Measurements from ENCODE around the gene PPARG. TPM values are rescaled to one million over a fixed set of nuclear protein-coding genes. Genes with fewer than 3 reads are reported as not detected.

Gene PPARG
- total and polyA plus RNA-seq, 2 donors (not counting 3 experiments of a cell fraction or from before 2014, with no cell fraction given), result 0.15 to 1.3 TPM

DNA sequence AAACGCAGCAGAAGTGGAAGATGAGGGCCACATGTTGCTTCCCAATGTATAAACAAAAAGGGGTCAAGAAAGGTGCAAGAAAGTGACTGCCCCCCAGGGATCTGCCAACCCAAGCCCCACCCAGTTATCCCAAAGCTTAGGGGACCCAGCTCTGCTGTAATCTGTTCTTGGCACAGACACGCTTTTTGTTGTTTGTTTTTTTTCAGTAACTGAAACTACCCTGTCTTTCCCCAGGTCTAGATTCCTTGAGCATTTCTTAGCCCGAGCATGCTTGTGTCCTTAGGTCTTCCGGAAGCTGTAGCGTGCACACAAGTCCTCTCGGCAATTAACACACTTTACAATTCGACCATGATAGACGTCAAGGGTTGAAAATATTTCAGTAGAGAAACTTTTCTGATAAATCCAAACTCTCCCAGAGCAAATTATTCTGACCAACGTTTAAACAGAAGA lies 8.5 kb upstream of the PPARG start:
- Histone ChIP-seq H3K79me2 (ENCODE audit: control insufficient read depth, insufficient read depth, low read length) (no peaks in the 10 kb centered on the region), H3K9me1 (replicated peaks; ENCODE audit: control insufficient read depth, extremely low read depth, insufficient read depth, low read length) (no peaks in the 10 kb centered on the region), H4K20me1 (replicated peaks; ENCODE audit: control insufficient read depth, extremely low read depth, insufficient read depth, low read length) (no peaks in the 10 kb centered on the region), H3K27ac (ENCODE audit: insufficient read depth, low read depth, low read length) (no peak overlapping the region), H3K4me2 (ENCODE audit: insufficient read depth, low read length) (no peak overlapping the region), H3K4me1 (ENCODE audit: control insufficient read depth, extremely low read depth, insufficient read depth, low read length) (no peaks in the 10 kb centered on the region), H3K27me3 (ENCODE audit: control insufficient read depth in 2 of 2, insufficient read depth in 2 of 2, low read length in 2 of 2) (peaks cover 2% of the 10 kb centered on the region in 2 experiments), H3K36me3 (ENCODE audit: control insufficient read depth in 2 of 2, extremely low read depth in 1 of 2, insufficient read depth in 2 of 2, low read length in 2 of 2) (no peaks in the 10 kb centered on the region), H2AFZ (ENCODE audit: low read depth, low read length) (no peak overlapping the region), H3K4me3 (replicated peaks in 1 of 3; ENCODE audit: insufficient read depth in 1 of 3, low read depth in 1 of 3, low read length in 3 of 3) (no peak overlapping the region), H3K9me3 (replicated peaks; ENCODE audit: control insufficient read depth, insufficient read depth, low read length) (no peaks in the 10 kb centered on the region), H3K9ac (replicated peaks; ENCODE audit: extremely low read depth, insufficient read depth, low read length) (no peak overlapping the region)
- no peak for FAIRE-seq
- DNase-seq (ENCODE audit: low read depth, low spot score), result no peak
- TF ChIP-seq POLR2AphosphoS5 (IDR thresholded peaks at IDR 0.05; ENCODE audit: insufficient read depth, low read depth, low read length), result no peak
- no peak for TF ChIP-seq JUN (IDR thresholded peaks at IDR 0.05; ENCODE audit: borderline replicate concordance, insufficient read depth, insufficient read length, low read depth)
- no peak for TF ChIP-seq FOS (IDR thresholded peaks at IDR 0.05; ENCODE audit: borderline replicate concordance, insufficient read depth, low read length)
- TF ChIP-seq MYC (IDR thresholded peaks at IDR 0.05; ENCODE audit: low read depth, low read length), result no peak
- TF ChIP-seq, protein P1, sequence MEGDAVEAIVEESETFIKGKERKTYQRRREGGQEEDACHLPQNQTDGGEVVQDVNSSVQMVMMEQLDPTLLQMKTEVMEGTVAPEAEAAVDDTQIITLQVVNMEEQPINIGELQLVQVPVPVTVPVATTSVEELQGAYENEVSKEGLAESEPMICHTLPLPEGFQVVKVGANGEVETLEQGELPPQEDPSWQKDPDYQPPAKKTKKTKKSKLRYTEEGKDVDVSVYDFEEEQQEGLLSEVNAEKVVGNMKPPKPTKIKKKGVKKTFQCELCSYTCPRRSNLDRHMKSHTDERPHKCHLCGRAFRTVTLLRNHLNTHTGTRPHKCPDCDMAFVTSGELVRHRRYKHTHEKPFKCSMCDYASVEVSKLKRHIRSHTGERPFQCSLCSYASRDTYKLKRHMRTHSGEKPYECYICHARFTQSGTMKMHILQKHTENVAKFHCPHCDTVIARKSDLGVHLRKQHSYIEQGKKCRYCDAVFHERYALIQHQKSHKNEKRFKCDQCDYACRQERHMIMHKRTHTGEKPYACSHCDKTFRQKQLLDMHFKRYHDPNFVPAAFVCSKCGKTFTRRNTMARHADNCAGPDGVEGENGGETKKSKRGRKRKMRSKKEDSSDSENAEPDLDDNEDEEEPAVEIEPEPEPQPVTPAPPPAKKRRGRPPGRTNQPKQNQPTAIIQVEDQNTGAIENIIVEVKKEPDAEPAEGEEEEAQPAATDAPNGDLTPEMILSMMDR (IDR thresholded peaks at IDR 0.05; ENCODE audit: extremely low read depth in 1 of 2, insufficient read depth in 1 of 2, low read depth in 1 of 2, low read length in 2 of 2), result no peak
- TF ChIP-seq GATA2 (IDR thresholded peaks at IDR 0.05; ENCODE audit: insufficient read depth, insufficient read length, low read depth, low read length), result no peak
- TF ChIP-seq, protein P2, sequence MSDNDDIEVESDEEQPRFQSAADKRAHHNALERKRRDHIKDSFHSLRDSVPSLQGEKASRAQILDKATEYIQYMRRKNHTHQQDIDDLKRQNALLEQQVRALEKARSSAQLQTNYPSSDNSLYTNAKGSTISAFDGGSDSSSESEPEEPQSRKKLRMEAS (IDR thresholded peaks at IDR 0.05; ENCODE audit: insufficient read depth, insufficient read length), result no peak
- no peak for TF ChIP-seq POLR2A (IDR thresholded peaks at IDR 0.05; ENCODE audit: low read depth, low read length)
- no peak for TF ChIP-seq EZH2 (IDR thresholded peaks at IDR 0.05; ENCODE audit: borderline replicate concordance, low read depth, low read length, severe bottlenecking)
- BruUV-seq (replicated peaks), result no TSS peak
- CTCF ChIA-PET, result no interaction called here
- dilution Hi-C loops (cut with MboI; ENCODE audit: extremely low pct_ligation_motif_present, low sequenced_read_pairs), result no loop called here
- intact Hi-C loops (cut with micrococcal nuclease), result no loop called here
- POLR2A ChIA-PET, result no interaction called here

Data from endothelial cell of umbilical vein (primary cell).